GM21515 (cell line): Measurements from ENCODE around the gene RTBDN.
"Not testable (repeated sequence)": the region's sequence is repeated elsewhere in the genome, so short reads cannot be mapped to it uniquely, and the experiment has no call there.

Experiments used
- ATAC-seq: cut with Tn5 transposase; IDR thresholded peaks from one replicate; pipeline ENCODE4 v1.9.1; 2021; ENCODE audit not compliant: unreplicated experiment

RTBDN gene

GRCh38 chr19:12858041-12858928 is 23.9 kb upstream of the RTBDN start:
- ATAC-seq, result no peak

DNA sequence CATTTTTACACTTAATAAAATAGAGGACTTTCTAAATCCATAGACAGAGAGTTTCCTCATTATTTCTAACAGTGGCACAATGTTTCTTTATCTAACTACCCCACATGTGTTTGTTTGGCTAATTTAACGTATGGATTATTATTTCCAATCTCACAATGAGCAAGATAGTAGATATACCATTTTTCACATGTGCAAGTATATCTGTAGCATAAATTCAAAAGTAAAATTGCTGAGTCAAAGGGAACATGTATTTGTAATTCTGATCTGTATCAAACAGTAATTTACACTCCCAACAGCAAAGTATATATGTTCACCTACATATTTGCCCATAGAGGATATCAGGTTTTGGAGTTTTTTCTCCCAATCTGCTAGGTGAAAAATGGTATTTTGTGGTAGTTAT is 22.3 kb upstream of the RTBDN start:
- no peak for ATAC-seq

DNA sequence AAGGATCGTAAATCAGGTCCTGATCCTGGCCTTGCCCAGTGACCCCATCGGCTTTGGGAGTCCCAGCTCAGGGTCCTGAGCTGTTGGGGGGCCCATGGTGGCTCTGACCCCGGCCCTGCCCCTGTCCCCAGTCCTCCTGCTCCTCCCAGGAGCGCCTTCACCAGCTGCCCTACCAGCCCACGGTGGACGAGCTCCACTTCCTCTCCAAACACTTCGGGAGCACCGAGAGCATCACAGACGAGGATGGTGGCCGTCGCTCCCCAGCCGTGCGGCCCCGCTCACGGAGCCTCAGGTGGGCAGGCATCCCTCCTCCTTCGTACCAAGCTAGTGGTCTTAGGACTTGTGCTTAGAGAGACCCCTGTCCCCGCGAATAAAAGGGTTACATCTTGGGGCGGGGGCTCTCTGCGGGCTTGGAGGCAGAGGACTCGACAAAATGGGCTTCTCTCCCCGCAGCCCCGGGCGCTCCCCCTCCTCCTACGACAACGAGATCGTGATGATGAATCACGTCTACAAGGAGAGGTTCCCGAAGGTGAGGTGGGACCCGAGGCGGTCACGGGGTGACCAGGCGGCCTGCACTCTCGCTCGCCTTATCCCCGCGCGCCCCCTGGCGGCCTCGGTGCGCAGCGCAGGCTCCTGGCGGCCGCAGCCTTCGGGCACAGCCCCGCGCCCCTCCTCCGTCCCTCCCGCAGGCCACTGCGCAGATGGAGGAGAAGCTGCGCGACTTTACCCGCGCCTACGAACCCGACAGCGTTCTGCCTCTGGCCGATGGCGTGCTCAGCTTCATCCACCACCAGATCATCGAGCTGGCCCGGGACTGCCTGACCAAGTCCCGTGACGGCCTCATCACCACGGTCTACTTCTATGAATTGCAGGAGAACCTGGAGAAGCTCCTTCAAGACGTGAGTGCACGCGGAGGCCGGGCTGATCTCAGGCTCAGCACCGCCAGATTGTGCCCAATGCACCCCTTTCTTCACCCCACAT is 13.1 kb upstream of the RTBDN start:
- no peak for ATAC-seq

DNA sequence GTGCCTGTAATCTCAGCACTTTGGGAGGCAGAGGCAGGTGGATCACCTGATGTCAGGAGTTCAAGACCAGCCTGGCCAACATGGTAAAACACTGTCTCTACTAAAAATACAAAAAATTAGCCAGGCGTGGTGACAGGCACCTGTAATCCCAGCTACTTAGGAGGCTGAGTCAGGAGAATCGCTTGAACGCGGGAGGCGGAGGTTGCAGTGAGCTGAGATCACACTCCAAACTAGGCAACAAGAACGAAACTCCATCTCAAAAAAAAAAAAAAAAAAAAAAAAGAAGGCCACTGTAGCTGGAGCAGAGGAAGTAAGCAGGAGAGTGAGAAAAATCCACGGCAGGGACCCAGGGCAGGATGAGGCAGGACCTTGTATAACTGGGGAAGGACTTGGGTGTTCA is 12.2 kb upstream of the RTBDN start:
- ATAC-seq, result not testable (repeated sequence)

DNA sequence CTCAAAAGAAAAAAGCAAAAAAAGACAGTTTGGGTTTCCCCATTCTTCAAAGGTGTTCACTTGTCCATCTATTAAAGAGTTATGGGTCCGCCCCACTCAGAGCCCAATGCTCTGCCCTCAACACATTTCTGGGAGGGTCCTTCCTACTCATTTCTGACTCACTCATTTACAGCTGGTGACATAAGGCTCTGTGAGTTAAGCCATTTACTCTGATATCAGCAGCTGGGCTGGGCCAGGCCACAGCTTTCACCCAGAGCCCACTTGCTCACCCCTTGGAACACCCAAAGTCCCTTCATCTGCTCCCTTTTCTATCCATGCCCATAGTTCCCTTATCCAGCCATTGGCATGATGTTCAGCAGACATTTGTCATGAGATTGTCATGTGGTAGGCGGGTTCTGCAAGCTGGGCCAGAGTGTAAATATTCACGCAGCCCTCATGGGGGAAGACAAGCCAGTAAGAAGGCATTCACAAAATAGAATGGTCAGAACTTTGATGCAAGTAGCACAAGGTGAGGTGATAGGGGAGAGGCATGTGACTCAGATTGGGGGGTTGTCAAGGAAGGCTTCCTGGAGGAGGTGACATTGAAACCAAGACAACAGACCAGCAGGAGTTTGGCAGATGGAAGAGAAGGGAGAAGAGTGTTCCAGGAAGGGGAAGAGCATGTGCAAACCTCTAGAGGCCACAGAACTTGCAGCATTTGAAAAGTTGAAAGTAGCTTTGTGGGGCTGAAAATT is 9.8 kb upstream of the RTBDN start:
- no peak for ATAC-seq

DNA sequence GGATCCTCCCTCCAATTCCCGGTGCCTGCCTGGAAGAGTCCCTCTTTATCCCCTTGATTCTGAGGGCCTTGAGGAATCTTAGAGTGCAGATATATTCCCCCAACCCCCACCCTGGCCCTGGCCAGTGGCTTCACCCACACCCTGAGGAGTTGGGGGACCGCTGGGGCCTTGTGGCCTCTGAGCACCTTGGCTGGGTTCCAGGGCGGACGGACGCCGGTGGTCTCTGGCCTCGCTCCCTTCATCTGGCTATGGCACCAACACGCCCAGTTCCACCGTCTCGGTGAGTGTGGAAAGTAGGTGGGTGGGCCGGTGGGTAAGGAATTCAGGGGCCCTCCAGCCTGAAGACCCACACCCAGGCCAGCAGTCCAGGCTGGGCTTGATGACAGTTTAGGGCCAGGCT is 8.9 kb upstream of the RTBDN start:
- ATAC-seq, result no peak

GRCh38 chr19:12842511-12842910 is 8.1 kb upstream of the RTBDN start:
- no peak for ATAC-seq

DNA sequence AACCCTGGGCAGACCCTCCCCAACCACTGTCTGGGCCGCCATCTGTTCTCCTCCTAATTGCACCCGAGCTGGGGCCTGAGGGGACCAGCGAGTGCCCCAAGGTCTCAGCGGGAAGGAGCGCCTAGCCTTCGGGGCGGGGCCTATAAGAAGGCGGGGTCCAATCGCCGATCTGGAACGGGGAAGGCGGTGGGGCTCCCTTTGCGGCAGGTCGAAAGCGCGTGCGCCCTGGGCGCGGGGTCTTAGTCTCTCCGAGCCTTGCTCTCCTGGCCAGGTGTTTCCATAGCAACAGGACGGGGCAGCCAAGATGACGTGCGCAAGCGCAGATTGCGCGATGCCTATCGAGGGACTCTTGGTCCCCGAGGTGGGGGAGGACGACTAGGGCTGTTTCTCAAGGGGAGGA is 6.7 kb upstream of the RTBDN start:
- ATAC-seq, result no peak

GRCh38 chr19:12840091-12841079 is 6.0 kb upstream of the RTBDN start:
- ATAC-seq, result no peak

- ATAC-seq, result no peak
Observed at GRCh38 chr19:12838886-12839756, 4.7 kb upstream of the RTBDN start.

- ATAC-seq, result no peak
Observed at GRCh38 chr19:12838182-12838885, 4.0 kb upstream of the RTBDN start, which contains the start of gene MAST1. MAST1 (plus strand) TSS chr19:12838515; CDS start chr19:12838573, 58 bp downstream.

DNA sequence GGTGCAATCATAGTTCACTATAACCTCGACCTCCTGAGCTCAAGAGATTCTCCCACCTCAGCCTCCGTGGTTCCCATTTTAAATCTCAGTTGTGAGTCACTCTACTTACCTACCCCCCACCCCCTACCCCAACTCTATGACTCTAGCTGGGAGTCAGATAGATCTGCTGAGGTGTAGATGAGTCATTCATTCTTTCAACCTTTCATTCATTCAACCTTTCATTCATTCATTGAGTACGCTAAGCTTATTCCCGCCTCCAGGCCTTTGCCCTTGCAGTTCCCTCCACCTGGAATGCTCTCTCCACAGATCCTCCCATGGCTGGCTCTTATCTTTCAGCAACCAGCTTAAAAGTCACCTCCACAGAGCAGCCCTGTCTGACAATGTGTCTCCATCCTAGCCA is 2.8 kb upstream of the RTBDN start:
- ATAC-seq, result no peak

GRCh38 chr19:12836529-12836863 is 2.1 kb upstream of the RTBDN start:
- no peak for ATAC-seq

- ATAC-seq, result no peak
Observed at GRCh38 chr19:12834976-12835757, 788 bp upstream of the RTBDN start.

- no peak for ATAC-seq
Observed at GRCh38 chr19:12833738-12834565, 427 bp downstream of the RTBDN start.

DNA sequence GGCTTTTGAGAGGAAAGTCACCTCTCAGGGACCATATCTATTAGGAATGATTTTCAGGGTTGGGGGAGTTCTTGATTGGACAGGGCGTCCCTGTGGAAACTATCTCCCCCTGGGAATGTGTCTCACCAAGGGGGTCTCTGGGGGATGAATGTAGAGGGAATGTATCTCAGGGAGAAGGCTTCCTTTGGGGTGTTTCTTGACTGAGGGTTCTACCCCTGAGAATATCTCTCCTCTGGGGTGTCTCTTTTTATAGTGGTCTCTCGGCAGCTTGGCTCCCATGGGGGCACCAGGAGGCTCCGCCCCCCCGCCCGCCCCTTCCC is 1.0 kb downstream of the RTBDN start:
- no peak for ATAC-seq

- ATAC-seq, result no peak
Observed at GRCh38 chr19:12828494-12828893, 5.9 kb downstream of the RTBDN start.
